Central memory CD8-positive, alpha-beta T cell (primary cell): ENCODE data around the gene CFAP210.
"Not testable (repeated sequence)": the region's sequence is repeated elsewhere in the genome, so short reads cannot be mapped to it uniquely, and the experiment has no call there.

Source experiments
- ATAC-seq: fragments of 150-1000 bp; cut with Tn5 transposase; replicated peaks from 2 replicates; pipeline ENCODE4 v1.10.0; 2022; ENCODE audit warnings: mild to moderate bottlenecking, moderate FRiP score, moderate number of reproducible peaks; ENCODE audit not compliant: poor library complexity, severe bottlenecking; ENCODE audit errors: extremely low read depth
- DNase-seq, 2 donors: peaks; one replicate each; pipeline ENCODE4 v3.0.0; 2021; ENCODE audit warnings: low spot score in 2 of 2
- H3K27ac Mint-ChIP-seq: one replicate; pipeline ENCODE4 v1.8.0; 2022; ENCODE audit warnings: low read depth, mild to moderate bottlenecking, moderate library complexity, mixed read lengths
- H3K27me3 Mint-ChIP-seq: one replicate; pipeline ENCODE4 v1.8.0; 2022; ENCODE audit warnings: mixed read lengths
- H3K36me3 Mint-ChIP-seq: one replicate; pipeline ENCODE4 v1.8.0; 2022; ENCODE audit warnings: mild to moderate bottlenecking, moderate library complexity, mixed read lengths; ENCODE audit not compliant: insufficient read depth
- H3K4me1 Mint-ChIP-seq: one replicate; pipeline ENCODE4 v1.8.0; 2022; ENCODE audit warnings: mixed read lengths
- H3K4me3 Mint-ChIP-seq: one replicate; pipeline ENCODE4 v1.8.0; 2022; ENCODE audit warnings: mild to moderate bottlenecking, moderate library complexity, mixed read lengths
- H3K9me3 Mint-ChIP-seq: one replicate; pipeline ENCODE4 v1.8.0; 2022; ENCODE audit warnings: mixed read lengths

CFAP210 gene

DNA sequence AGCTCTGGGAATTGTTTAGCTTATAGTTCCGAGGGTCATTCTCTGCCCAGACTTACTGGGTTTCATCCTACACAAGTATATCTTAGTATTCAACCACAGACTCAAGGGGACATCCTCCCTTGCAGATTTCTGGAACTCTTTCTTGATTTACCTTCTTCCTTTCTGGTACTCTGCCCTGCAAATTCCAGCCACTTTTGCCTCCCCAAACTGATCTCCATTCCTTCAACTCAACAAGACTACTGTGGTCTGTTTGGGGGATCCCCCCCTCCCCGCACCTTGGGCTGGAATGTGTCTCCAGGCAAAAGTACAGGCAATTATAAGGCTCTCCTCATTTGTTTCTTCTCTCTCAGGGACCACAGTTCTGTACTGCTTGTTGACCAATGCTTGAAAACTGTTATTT lies 13.4 kb upstream of the CFAP210 start:
- peaks cover 6% of the 10 kb centered on the region for H3K4me1 Mint-ChIP-seq
- H3K9me3 Mint-ChIP-seq = no peaks in the 10 kb centered on the region
- H3K4me3 Mint-ChIP-seq = no peak overlapping the region
- no peaks in the 10 kb centered on the region for H3K27me3 Mint-ChIP-seq
- ATAC-seq (no peak), DNase-seq (no peak)
- H3K27ac Mint-ChIP-seq = peak overlapping the region; percentile 50
- H3K36me3 Mint-ChIP-seq = no peaks in the 10 kb centered on the region

DNA sequence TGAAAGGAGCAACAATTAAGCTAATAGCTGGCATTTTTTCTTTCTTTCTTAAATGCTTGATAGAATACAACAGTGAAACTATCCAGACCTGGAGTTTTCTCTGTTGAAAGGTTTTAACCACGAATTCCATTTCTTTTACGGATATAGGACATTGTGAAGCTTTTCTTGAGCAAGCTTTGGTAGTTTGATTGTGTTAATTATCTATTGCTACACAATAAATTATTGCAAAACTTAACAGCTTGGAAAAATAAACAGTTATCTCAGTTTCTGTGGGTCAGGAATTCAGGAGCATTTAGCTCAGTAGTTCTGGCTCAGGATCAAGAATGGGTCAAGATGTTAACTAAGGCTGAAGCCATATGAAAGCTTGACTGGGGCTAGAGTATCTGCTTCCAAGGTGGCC lies 11.7 kb upstream of the CFAP210 start:
- Mint-ChIP-seq H3K9me3 (no peaks in the 10 kb centered on the region), H3K4me3 (no peak overlapping the region), H3K36me3 (peaks cover 1% of the 10 kb centered on the region), H3K27me3 (no peaks in the 10 kb centered on the region), H3K4me1 (peaks cover 6% of the 10 kb centered on the region), H3K27ac (no peak overlapping the region)
- no peak for DNase-seq
- ATAC-seq = no peak

DNA sequence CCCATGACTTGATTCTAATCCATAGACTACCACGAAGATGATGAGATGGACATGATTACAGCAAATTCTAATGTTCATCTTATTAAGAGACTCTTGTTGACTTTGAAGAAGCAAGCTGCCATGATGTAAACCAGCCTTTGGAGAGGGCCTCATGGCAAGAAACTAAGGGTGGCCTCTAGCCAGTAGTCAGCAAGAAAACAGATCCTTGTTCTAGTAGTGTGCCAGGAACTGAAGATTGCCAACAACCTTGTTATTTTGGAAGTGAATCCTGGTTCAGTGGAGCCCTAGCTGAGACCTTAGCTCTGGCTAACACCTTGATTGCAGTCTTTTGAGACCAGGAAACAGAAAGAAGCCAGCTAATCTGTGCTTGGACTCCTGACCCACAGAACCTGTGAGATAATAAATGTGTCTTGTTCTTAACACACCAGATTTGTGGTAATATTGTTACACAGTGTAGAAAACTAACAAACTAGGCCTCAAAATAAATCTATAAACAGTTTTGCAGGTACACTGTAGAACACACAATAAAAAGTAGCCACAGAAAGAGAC lies 10.0 kb upstream of the CFAP210 start:
- H3K27ac Mint-ChIP-seq = no peak overlapping the region
- no peaks in the 10 kb centered on the region for H3K27me3 Mint-ChIP-seq
- peaks cover 12% of the 10 kb centered on the region for H3K4me1 Mint-ChIP-seq
- no peaks in the 10 kb centered on the region for H3K9me3 Mint-ChIP-seq
- ATAC-seq = no peak
- no peak overlapping the region for H3K4me3 Mint-ChIP-seq
- H3K36me3 Mint-ChIP-seq = peaks cover 3% of the 10 kb centered on the region
- DNase-seq = no peak

DNA sequence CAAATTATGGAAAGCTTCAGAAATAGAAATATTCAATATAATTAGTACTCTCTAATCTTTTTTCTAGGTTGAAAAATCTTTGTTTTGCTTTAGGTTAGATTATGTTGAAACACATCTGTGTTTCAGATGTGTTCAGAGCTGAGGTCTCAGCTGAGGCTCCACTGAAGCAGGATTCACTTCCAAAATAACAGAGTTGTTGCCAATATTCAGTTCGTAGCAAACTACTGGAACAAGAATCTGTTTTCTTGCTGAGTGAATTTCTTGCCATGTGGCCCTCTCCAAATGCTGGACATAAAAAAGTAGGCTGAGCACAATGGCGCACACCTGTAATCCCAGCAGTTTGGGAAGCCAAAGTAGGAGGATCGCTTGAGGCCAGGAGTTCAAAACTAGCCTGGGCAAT lies 8.8 kb upstream of the CFAP210 start:
- no peak for DNase-seq
- Mint-ChIP-seq H3K36me3 (peaks cover 3% of the 10 kb centered on the region), H3K27ac (no peak overlapping the region), H3K4me3 (no peak overlapping the region), H3K9me3 (no peaks in the 10 kb centered on the region), H3K27me3 (no peaks in the 10 kb centered on the region), H3K4me1 (peaks cover 7% of the 10 kb centered on the region)
- ATAC-seq = no peak

DNA sequence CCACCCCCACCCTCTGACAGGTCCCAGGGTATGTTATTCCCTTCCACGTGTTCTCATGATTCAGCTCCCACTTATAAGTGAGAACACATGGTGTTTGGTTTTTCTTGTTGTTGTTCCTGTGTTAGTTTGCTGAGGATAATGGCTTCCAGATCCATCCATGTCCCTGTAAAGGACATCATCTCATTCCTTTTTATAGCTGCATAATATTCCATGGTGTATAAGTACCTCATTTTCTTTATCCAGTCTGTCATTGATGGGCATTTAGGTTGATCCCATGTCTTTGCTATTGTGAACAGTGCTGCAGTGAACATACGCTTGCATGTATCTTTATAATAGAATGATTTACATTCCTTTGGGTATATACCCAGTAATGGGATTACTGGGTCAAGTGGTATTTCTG lies 5.0 kb upstream of the CFAP210 start:
- ATAC-seq, H3K9me3 Mint-ChIP-seq, H3K4me3 Mint-ChIP-seq, H3K27ac Mint-ChIP-seq, H3K36me3 Mint-ChIP-seq, DNase-seq, H3K27me3 Mint-ChIP-seq: not testable (repeated sequence)
- H3K4me1 Mint-ChIP-seq = peaks cover 17% of the 10 kb centered on the region

DNA sequence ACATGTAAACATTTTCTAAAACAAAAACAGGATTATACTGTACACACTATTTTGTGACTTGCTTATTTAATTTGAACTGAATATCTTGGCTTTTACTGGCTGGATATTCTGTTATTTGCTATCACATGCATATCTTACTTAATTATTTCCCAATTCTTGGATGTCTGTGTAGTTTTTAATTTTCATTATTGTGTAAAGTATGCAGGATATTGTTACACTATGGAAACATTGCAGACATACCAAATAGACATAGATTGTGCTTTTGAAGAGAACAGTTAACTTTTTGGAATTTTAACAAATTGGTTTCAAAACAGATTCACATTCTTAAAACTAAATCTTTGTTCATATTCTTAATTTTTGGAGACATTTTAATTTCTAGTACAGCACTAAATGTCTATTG lies 2.2 kb upstream of the CFAP210 start:
- DNase-seq (no peak), ATAC-seq (no peak)
- Mint-ChIP-seq H3K4me1 (peaks cover 25% of the 10 kb centered on the region), H3K27me3 (no peaks in the 10 kb centered on the region), H3K4me3 (no peak overlapping the region), H3K36me3 (peaks cover 26% of the 10 kb centered on the region), H3K27ac (no peak overlapping the region), H3K9me3 (peaks cover 3% of the 10 kb centered on the region)

DNA sequence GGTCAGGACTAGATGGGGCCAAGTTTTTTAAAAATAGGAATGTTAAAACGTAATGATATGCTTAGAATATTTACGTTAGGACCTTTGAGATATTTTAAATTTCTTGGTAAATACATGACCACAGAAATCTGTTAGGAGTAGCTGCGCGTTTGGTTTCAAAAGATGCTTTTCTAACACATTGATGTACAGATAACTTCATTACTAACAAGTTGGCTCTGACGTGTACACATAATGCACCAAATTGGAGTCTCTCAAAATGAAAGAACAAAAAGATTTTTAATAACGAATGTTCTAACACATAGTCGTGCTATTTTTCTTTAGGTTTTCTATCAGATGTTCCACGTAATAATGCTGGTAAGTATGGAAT lies 672 bp upstream of the CFAP210 start:
- Mint-ChIP-seq H3K27ac (peak overlapping the region; percentile 99), H3K4me3 (peak overlapping the region; percentile 85), H3K4me1 (peaks cover 25% of the 10 kb centered on the region), H3K9me3 (peaks cover 11% of the 10 kb centered on the region), H3K36me3 (peaks cover 24% of the 10 kb centered on the region), H3K27me3 (no peaks in the 10 kb centered on the region)
- DNase-seq (no peak), ATAC-seq (no peak)

DNA sequence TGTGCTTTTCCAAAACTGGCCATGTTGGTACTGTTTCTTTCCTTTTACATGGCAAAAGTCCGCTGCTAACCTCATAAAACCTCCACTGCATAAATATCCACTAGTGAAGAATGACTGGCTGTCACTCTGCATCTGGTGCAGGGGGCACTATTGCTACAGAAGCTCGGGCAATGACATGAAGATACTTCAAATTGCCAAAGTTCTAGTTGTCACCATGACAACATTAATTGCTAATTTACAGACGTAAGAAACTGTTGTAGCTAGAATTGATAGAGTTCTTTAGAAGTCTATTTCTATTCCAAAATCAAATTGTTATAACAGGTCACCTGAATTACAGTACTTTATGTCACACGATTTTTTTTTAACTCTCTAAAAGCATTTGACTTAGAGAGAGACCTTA lies 845 bp downstream of the CFAP210 start:
- H3K27ac Mint-ChIP-seq = peak overlapping the region; percentile 99
- DNase-seq (no peak), ATAC-seq (no peak)
- H3K9me3 Mint-ChIP-seq = peaks cover 16% of the 10 kb centered on the region
- peaks cover 18% of the 10 kb centered on the region for H3K4me1 Mint-ChIP-seq
- no peaks in the 10 kb centered on the region for H3K27me3 Mint-ChIP-seq
- H3K4me3 Mint-ChIP-seq = peak overlapping the region; percentile 85
- H3K36me3 Mint-ChIP-seq = peaks cover 25% of the 10 kb centered on the region

DNA sequence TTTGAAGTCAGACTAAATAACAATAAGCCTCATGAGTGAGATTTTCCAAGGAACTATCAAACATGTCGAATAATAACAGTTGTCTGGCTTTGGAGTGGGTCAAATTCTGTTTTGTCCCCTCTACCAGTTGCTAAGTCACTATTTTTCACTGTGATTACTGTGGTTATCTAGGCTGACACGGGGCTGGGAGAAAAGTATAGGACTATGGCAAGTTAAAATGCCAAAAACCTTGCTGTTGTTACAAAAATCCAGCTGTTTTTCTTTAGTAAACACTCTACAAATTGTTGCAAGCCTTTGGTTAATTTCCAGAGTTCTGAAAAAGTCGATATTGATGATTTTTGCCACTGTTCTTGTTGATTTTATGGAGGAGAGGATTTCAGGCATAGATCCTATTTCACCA lies 1.5 kb downstream of the CFAP210 start:
- Mint-ChIP-seq H3K4me1 (peaks cover 18% of the 10 kb centered on the region), H3K36me3 (peaks cover 28% of the 10 kb centered on the region), H3K4me3 (no peak overlapping the region), H3K27me3 (no peaks in the 10 kb centered on the region), H3K9me3 (peaks cover 16% of the 10 kb centered on the region), H3K27ac (peak overlapping the region; percentile 59)
- ATAC-seq (no peak), DNase-seq (no peak)

DNA sequence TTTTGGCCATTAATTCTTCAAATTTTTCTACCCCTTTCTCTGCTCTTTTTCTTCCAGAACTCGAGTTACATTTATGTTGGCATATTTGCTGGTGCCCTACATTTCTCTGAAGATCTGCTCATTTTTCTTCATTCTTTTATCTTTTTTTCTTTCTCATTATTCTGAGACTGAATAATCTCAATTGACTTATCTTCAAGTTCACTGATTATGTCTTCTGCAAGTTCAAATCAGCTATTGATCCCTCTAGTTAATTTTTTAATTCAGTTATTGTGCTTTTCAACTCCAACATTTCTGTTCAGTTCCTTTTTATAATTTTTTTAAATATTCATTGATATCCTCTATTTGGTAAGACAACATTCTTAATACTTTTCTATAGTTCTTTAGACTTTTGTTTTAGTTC lies 3.2 kb downstream of the CFAP210 start:
- Mint-ChIP-seq H3K4me1 (peaks cover 18% of the 10 kb centered on the region), H3K27ac (no peak overlapping the region), H3K4me3 (no peak overlapping the region), H3K27me3 (no peaks in the 10 kb centered on the region), H3K36me3 (peaks cover 27% of the 10 kb centered on the region), H3K9me3 (peaks cover 16% of the 10 kb centered on the region)
- no peak for ATAC-seq
- no peak for DNase-seq

DNA sequence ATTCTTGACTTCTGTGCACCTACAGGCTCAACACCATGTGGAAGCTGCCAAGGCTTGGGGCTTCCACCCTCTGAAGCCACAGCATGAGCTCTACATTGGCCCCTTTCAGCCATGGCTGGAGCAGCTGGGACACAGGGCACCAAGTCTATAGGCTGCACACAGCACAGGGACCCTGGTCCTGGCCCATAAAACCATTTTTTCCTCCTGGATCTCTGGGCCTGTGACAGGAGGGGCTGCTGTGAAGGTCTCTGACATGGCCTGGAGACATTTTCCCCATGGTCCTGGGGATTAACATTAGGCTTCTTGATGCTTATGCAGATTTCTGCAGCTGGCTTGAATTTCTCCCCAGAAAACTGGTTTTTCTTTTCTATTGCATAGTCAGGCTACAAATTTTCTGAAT lies 6.3 kb downstream of the CFAP210 start:
- not testable (repeated sequence) for H3K27ac Mint-ChIP-seq, DNase-seq, ATAC-seq, H3K27me3 Mint-ChIP-seq, H3K4me3 Mint-ChIP-seq
- H3K9me3 Mint-ChIP-seq = peaks cover 16% of the 10 kb centered on the region
- H3K36me3 Mint-ChIP-seq = peaks cover 17% of the 10 kb centered on the region
- H3K4me1 Mint-ChIP-seq = peaks cover 17% of the 10 kb centered on the region

DNA sequence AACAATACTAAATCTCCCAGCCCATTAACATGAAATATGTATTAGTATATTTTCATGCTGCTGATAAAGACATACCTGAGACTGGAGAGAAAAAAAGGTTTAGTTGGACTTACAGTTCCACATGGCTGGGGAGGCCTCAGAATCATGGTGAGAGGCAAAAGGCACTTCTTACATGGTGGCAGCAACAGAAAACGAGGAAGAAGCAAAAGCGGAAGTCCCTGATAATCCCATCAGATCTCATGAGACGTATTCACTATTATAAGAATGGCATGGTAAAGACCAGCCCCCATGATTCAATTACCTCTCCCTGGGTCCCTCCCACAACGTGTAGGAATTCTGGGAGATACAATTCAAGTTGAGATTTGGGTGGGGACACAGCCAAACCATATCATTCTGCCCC lies 7.4 kb downstream of the CFAP210 start:
- Mint-ChIP-seq H3K9me3 (peaks cover 16% of the 10 kb centered on the region), H3K36me3 (peaks cover 11% of the 10 kb centered on the region), H3K4me1 (peaks cover 25% of the 10 kb centered on the region)
- ATAC-seq, H3K4me3 Mint-ChIP-seq, H3K27me3 Mint-ChIP-seq, DNase-seq, H3K27ac Mint-ChIP-seq: not testable (repeated sequence)

DNA sequence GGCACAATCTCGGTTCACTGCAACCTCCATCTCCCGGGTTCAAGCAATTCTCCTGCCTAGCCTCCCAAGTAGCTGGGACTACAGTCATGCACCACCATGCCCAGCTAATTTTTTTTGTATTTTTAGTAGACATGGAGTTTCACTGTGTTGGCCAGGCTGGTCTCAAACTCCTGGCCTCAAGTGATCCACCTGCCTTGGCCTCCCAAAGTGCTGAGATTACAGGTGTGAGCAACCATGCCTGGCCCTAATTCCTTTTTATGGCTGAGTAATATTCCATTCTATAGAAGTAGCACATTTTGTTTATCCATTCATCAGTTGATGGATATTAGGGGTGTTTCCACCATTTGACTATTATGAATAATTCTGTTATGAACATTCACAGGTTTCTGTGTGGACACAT lies 9.5 kb downstream of the CFAP210 start:
- H3K4me3 Mint-ChIP-seq, H3K9me3 Mint-ChIP-seq, H3K36me3 Mint-ChIP-seq, H3K27me3 Mint-ChIP-seq, DNase-seq, ATAC-seq: not testable (repeated sequence)
- H3K27ac Mint-ChIP-seq = peak overlapping the region; percentile 91
- H3K4me1 Mint-ChIP-seq = peaks cover 25% of the 10 kb centered on the region

DNA sequence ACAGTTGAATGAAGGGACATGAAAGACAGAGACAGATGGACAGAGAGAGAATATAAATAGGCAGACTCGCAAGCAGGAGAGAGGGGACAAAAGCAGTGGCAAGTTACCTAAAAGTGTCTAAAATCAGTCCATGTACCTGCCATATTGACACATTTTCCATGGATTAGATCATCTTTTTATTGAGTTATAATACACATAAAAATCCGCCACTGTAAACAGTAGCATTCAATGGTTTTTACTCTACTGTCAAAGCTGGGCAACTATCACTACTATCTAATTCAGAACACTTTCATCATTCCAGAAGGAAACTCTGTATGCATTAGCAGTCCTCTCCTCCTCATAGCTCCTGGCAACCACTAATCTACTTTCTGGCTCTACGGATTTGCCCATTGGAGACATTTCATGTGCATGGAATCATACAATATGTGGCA lies 10.1 kb downstream of the CFAP210 start:
- Mint-ChIP-seq H3K36me3 (peaks cover 10% of the 10 kb centered on the region), H3K9me3 (peaks cover 6% of the 10 kb centered on the region), H3K27me3 (no peaks in the 10 kb centered on the region), H3K4me3 (no peak overlapping the region), H3K27ac (peak overlapping the region; percentile 91), H3K4me1 (peaks cover 25% of the 10 kb centered on the region)
- no peak for ATAC-seq
- no peak for DNase-seq
